GM20000 (cell line): ENCODE results near the gene STX8.
"Not testable (repeated sequence)": the region's sequence is repeated elsewhere in the genome, so short reads cannot be mapped to it uniquely, and the experiment has no call there.

ENCODE experiments used
- DNase-seq: peaks from one replicate; pipeline ENCODE4 v3.0.0; 2012; ENCODE audit warnings: low spot score
- TF ChIP-seq, protein P1 (sequence below): IDR thresholded peaks from 2 replicates; pipeline ENCODE4 v1.5.1; 2012; ENCODE audit warnings: mild to moderate bottlenecking, control low read depth; ENCODE audit errors: extremely low read depth, missing control alignments

STX8 gene

DNA sequence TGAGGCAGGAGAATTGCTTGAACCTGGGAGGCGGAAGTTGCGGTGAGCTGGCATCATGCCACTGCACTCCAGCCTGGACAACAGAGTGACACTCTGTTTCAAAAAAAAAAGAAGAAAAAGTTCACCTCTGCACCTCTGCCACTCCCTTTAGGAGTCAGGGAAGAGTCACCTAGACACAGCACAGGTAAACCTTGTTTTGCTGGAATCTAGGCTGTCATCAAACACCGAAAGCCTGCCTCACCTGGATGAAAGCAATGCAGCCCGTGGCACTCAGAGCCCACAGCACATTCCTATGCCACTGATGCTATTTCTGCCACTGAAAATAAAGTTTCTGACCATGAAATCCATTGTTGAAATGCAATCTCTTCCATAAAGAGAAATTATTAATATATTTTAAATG is 23.0 kb upstream of the STX8 start:
- no peak for DNase-seq
- TF ChIP-seq, protein P1, sequence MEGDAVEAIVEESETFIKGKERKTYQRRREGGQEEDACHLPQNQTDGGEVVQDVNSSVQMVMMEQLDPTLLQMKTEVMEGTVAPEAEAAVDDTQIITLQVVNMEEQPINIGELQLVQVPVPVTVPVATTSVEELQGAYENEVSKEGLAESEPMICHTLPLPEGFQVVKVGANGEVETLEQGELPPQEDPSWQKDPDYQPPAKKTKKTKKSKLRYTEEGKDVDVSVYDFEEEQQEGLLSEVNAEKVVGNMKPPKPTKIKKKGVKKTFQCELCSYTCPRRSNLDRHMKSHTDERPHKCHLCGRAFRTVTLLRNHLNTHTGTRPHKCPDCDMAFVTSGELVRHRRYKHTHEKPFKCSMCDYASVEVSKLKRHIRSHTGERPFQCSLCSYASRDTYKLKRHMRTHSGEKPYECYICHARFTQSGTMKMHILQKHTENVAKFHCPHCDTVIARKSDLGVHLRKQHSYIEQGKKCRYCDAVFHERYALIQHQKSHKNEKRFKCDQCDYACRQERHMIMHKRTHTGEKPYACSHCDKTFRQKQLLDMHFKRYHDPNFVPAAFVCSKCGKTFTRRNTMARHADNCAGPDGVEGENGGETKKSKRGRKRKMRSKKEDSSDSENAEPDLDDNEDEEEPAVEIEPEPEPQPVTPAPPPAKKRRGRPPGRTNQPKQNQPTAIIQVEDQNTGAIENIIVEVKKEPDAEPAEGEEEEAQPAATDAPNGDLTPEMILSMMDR = no peak

DNA sequence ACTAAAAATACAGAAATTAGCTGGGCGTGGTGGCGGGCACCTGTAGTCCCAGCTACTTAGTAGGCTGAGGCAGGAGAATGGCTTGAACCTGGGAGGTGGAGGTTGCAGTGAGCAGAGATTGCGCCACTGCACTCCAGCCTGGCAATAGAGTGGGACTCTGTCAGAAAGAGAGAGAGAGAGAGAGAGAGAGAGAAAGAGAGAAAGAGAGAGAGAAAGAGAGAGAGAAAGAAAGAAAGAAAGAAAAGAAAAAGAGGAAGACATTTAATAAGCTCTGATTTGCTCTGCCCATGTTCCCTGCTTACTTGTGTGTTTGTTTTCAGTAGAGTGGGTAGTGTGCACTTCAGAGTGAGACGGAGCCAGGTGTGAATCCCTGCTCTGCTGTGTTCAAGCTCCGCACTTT is 22.0 kb upstream of the STX8 start:
- not testable (repeated sequence) for DNase-seq

DNA sequence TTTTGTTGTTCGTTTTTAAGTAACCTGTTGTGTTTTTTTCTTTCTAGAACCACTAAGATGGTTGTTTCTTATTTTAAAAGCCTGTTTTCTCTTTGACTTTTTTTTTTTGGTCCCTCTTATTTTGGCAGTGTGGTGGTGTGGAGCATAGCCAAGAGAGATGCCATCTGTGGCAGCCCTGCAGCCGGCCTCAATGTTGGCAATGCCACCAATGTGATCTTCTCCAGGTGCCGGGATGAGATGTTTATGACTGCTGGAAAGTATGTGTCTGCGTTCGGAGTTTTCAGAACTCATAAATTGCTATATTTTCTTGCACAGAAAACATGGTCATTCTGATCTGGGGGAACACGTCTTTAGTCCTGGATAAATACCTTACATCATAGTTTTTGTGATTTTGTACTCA is 18.4 kb upstream of the STX8 start:
- no peak for DNase-seq
- TF ChIP-seq, protein P1 = no peak

DNA sequence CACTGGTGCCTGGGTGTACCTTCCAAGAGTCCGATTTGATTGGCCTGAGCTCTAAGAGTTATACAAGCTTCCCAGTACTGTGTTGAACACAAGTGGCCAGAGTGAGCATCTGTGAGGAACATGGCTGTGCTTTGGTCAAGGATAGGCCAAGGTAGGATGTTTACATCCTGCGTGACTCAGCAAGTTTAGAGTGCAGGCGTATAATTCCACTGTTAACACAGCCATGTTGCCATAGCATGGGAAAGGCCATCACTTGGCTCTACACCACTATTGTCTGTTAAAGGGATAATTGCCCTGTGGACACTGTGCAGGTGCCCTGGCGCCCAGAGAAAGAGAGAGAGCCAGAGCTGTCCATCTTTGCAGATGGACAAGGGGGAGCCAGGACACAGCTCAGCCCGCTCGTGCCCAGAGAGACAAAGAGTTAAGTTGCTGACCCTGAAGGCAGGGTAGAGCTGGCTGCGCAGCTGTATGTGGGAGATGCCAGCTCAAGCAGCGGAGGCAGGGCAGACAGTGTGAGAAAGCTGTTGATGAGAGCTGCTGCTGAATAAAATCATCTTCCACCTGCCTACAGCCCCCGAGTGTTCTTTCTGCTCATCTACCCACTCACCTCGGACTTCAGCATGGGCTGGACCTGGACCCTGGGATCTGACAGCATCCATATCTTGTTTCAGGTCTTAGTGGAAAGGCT is 12.5 kb upstream of the STX8 start:
- no peak for DNase-seq
- TF ChIP-seq, protein P1 = no peak

DNA sequence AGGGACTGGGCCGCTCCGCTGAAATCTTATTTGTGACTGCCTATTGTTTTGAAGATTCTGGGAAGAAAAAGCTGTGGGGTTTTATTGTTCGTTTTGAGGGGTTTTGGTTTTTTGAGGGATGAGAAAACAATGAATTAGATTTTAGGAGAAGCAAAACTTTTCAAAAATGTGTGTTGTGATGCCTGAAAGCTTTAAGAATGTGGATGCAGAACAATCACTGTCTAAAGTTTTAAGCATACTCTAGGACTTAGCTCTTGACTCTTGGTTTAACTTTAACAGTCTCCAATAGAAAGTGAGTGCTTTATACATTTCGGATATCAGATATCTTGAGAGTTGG is 1.7 kb upstream of the STX8 start:
- TF ChIP-seq, protein P1 = no peak
- DNase-seq = no peak

DNA sequence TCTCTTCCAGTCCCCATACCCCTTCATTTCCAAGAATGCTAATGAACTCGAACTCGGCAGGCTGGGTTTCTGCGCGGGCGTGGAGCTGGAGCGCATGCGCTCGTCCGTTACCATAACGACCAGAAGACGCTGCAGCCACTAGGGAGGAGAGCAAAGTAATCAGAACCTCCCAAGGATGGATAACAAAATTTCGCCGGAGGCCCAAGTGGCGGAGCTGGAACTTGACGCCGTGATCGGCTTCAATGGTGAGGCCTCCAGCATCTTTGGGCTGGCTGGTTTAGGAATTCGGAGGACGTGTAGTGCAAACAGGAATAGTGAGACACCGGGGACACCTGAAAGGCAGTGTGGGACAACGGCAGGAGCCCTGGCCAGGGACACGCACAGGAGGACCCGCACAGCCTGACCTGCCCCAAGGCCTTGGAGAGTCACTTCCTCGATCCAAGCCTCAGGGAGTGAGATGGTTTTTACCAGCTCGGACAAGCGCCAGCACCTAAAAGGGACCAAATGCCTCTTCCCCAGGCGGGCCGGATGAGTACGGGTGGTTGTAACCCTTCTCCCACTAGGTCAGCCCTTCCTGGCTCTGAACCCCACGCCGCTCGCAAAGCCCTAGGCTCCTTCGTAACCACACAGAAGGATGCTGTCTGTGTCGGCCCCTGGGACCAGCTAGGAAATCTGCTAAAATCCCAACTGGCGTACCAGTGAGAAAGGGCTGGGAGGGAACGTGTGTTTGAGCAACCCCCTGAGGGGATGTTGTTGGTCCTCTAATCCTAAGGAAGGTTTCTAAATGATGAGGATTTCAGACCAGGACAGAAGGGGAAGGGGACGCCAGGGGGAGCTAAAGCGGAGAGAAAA is 1.1 kb upstream of the STX8 start, which contains the start of gene CFAP52:
Gene CFAP52, plus strand, starts transcription at position 122 of the 852 bp plus-strand sequence. Its CDS starts 54 bp downstream, at position 176.
- peak; percentile 82 for DNase-seq
- TF ChIP-seq, protein P1 = peak; percentile 55

DNA sequence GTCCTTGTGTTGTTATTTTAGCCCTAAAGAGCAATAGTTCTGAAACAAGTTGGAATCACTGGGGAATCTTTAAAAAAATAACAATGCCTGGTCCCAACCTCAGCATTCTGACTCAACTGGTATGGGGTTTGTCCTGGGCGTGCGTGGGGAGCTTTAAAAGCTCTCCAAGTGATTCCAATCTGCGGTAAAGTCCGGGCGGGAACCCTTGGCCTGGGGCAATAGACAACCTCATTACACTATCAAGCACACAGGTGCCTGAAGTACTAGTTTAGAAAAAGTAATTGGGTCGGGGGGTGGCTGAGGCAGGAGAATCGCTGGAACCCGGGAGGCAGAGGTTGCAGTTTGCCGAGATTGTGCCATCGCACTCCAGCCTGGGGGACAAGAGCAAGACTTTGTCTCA is 4.4 kb downstream of the STX8 start:
- DNase-seq = no peak
- TF ChIP-seq, protein P1 = no peak
